ENCODE data around the gene C2orf92.

- no peak for TF ChIP-seq CTCF (IDR thresholded peaks at IDR 0.05)
- no peak for TF ChIP-seq POLR2A (IDR thresholded peaks at IDR 0.05)
Observed at GRCh38 chr2:97733341-97734035, 64.0 kb downstream of the C2orf92 start.
